ENCODE measurements around the gene CACNG3.

DNA sequence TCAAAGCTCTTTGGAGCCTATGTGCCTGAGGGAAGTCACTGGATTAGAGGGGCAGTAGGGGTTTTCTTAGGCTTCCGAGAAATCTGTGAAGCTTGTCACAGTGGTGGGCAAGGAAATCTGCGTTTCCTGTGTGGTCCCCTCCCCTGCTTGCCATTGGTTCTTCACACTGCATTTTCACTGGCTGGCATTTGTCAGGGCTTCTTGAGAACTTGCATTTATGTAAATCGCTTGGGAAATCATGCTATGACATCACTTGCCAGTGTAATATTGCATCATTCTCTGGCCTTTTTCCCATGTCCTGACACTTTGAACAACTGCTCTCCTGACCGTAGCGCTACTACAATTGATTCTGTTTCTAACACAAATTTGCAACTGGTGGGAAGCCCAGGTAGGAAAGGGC is 1.8 kb downstream of the CACNG3 start:
- TF ChIP-seq, protein P1, sequence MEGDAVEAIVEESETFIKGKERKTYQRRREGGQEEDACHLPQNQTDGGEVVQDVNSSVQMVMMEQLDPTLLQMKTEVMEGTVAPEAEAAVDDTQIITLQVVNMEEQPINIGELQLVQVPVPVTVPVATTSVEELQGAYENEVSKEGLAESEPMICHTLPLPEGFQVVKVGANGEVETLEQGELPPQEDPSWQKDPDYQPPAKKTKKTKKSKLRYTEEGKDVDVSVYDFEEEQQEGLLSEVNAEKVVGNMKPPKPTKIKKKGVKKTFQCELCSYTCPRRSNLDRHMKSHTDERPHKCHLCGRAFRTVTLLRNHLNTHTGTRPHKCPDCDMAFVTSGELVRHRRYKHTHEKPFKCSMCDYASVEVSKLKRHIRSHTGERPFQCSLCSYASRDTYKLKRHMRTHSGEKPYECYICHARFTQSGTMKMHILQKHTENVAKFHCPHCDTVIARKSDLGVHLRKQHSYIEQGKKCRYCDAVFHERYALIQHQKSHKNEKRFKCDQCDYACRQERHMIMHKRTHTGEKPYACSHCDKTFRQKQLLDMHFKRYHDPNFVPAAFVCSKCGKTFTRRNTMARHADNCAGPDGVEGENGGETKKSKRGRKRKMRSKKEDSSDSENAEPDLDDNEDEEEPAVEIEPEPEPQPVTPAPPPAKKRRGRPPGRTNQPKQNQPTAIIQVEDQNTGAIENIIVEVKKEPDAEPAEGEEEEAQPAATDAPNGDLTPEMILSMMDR (conservative IDR thresholded peaks at IDR 0.05; ENCODE audit: low read length), result no peak
- no peak for TF ChIP-seq EZH2phosphoT487 (IDR thresholded peaks at IDR 0.05; ENCODE audit: borderline replicate concordance)
